GM21367 (cell line): ENCODE data around the gene TYW3.

Source experiments
- ATAC-seq: cut with Tn5 transposase; IDR thresholded peaks from one replicate; pipeline ENCODE4 v1.9.1; 2021; ENCODE audit not compliant: unreplicated experiment

Gene TYW3

DNA sequence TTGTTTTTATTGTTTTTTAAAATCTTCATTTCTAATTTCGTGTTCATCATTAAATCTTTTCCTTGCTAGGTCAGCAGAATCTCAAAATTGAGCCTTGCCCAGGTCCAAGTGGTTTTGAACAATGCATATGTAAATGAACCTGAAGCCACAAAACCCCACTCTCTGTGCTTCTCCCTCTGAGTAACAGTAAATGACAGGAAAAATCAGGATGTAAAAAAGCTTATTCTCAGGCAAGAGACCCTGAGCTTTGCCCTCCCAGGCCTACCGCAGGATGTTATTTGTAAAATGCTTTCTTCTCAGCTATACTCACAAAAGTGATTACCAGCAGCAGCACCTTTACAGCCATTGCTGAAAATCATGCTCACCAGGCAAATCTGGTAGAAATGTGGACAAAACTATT, 47.6 kb downstream of the TYW3 start:
- no peak for ATAC-seq

DNA sequence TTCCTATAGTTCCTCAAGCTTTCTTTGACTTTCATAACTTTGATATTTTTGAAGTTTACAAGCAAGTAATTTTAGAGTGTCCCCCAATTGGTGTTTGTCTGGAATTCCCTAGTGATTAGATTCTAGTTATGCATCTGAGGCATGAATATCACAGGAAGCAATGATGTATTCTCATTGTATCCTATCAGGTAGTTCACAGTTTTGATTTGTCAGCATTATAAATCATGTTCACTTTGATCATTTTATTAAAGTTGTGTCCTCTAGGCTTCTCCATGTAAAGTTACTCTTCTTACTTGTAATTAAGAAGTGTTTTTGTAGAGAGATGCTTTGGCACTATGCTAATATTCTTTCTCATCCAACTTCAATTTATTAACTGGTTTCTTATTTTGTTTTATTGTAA, 53.0 kb downstream of the TYW3 start:
- ATAC-seq = no peak

DNA sequence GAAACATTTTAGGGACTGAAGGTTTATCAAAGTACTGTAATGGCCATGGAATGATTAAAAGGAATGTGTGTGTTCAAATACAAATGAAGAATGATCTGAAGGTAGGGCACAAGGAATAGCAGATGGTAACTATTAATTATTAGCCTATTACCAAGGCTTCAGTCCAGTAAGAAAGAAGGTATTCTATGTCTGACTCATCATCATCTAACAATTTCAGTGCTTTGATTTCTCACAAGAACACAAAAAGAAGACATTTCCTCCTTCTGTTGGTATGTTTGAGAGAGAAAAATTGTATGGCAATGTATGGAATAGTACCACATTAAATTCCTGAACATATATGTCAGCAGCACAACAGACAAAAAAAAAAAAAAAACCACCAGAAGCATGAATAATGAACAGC, 57.5 kb downstream of the TYW3 start:
- no peak for ATAC-seq

GRCh38 chr1:74791491-74791890, 58.5 kb downstream of the TYW3 start:
- ATAC-seq = no peak

DNA sequence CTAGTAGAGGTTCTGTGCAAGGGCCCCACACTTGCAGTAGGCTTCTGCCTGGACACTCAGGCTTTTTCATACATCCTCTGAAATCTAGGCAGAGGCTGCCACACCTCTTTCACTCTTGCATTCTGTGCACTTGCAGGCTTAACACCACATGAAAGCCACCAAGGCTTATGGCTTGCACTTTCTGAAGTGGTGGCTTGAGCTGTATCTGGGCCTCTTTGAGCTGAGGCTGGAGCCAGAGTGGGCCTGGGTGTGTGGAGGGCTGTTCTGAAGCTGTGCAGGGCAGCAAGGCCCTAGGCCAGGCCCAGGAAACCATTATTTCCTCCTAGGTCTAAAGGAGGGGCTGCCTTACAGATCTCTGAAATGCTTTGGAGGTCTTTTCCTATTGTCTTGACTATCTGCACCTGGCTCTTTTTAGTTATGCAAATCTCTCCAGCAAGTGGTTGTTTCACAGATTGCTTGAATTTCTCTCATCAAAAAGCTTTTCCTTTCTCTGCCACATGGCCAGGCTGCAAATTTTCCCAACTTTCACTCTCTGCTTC, 66.2 kb downstream of the TYW3 start:
- ATAC-seq = no peak

DNA sequence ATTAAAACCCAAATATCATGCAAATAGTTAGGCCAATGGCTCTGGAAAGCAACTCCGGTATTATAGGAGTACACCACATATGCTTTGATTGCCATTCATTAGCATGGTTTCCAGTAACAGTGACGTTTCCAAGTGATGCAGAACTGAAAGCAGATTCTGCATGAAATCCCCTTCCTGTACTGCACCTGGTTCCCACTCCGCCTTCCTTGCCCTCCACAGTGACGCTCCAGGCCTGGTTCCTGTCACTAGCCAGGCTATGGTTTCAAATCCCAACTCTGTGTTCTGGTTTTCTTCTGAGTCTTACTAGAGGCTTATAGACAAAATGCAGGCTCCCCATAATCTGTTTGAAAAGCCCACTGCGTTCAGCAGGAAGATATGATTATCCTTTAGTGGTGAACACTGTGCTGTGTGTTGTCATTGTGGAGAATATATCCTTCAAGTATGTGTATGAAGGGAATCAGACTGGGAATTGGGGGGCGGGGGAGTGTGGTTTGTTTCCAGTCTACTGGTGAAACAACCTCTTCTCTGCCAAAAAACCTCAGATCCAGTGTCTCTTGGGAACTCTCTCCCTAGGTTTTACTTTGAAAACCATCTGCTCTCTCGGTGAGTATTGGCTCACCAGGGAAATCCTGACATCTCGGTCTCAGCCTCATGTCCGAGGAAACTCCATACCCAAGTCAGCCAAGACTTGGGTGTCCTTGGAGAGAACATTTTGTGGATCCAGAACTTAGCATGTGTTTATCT, 78.7 kb downstream of the TYW3 start:
- ATAC-seq = peak; percentile 57

- peak; percentile 95 for ATAC-seq
Observed at GRCh38 chr1:74812180-74812541, 79.2 kb downstream of the TYW3 start.
